ENCODE data around the gene AUTS2.

GRCh38 chr7:69941077-69941651 is 342.9 kb downstream of the AUTS2 start:
- TF ChIP-seq, protein P1, sequence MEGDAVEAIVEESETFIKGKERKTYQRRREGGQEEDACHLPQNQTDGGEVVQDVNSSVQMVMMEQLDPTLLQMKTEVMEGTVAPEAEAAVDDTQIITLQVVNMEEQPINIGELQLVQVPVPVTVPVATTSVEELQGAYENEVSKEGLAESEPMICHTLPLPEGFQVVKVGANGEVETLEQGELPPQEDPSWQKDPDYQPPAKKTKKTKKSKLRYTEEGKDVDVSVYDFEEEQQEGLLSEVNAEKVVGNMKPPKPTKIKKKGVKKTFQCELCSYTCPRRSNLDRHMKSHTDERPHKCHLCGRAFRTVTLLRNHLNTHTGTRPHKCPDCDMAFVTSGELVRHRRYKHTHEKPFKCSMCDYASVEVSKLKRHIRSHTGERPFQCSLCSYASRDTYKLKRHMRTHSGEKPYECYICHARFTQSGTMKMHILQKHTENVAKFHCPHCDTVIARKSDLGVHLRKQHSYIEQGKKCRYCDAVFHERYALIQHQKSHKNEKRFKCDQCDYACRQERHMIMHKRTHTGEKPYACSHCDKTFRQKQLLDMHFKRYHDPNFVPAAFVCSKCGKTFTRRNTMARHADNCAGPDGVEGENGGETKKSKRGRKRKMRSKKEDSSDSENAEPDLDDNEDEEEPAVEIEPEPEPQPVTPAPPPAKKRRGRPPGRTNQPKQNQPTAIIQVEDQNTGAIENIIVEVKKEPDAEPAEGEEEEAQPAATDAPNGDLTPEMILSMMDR (optimal IDR thresholded peaks at IDR 0.05 in 1 of 3, IDR thresholded peaks at IDR 0.05 in 1 of 3, conservative IDR thresholded peaks at IDR 0.05 in 1 of 3; ENCODE audit: extremely low read depth in 1 of 3, insufficient read depth in 2 of 3, low read length in 3 of 3), result no peak
- TF ChIP-seq EZH2 (IDR thresholded peaks at IDR 0.05; ENCODE audit: low read length), result no peak
